A673 (cell line): ENCODE measurements around the gene HBEGF. TPM values are rescaled to one million over a fixed set of nuclear protein-coding genes. Genes with fewer than 3 reads are reported as not detected.
A peak's percentile ranks its signal among the peaks of the same experiment; 100 is the strongest.

ENCODE experiments used
- BruUV-seq: library from RNA; stranded (reverse); fragments of 400-500 nt; replicated peaks from 2 replicates; lab custom pipeline; 2021; lab: Mats Ljungman, UMichigan
- CTCF ChIA-PET: fragments of 300-600 bp; sonication (Branson Sonifier 250); formaldehyde crosslinking; loops from one replicate; lab custom pipeline; 2022; ENCODE audit warnings: antibody characterized with exemption; lab: Charles Lee
- POLR2A ChIA-PET: fragments of 300-600 bp; sonication (Branson Sonifier 250); formaldehyde crosslinking; loops from one replicate; lab custom pipeline; 2022; ENCODE audit warnings: antibody characterized with exemption; ENCODE audit not compliant: low non-redundant PET; lab: Charles Lee
- DNase-seq: peaks from one replicate; pipeline ENCODE4 v3.0.0-alpha.2; 2015; ENCODE audit warnings: low spot score
- H3K27ac ChIP-seq: fragments of 200-600 bp; sonication (generic); 2 replicates; pipeline ENCODE4 v1.5.1; 2016; ENCODE audit warnings: mixed run types, low read depth, mild to moderate bottlenecking, mixed read lengths, antibody characterized with exemption, low read length; ENCODE audit not compliant: poor library complexity, severe bottlenecking
- H3K27me3 ChIP-seq: fragments of 200-600 bp; sonication (generic); replicated peaks from 2 replicates; pipeline ENCODE4 v1.6.1; 2017; ENCODE audit warnings: mixed run types, low read depth, mild to moderate bottlenecking, mixed read lengths, antibody characterized with exemption, low read length; ENCODE audit not compliant: insufficient read depth, poor library complexity
- H3K36me3 ChIP-seq: fragments of 200-600 bp; sonication (generic); 2 replicates; pipeline ENCODE4 v1.6.1; 2016; ENCODE audit warnings: mixed run types, mild to moderate bottlenecking, mixed read lengths, antibody characterized with exemption, low read length; ENCODE audit not compliant: insufficient read depth, poor library complexity, severe bottlenecking
- H3K4me1 ChIP-seq: fragments of 200-600 bp; sonication (generic); 2 replicates; pipeline ENCODE4 v1.6.1; 2017; ENCODE audit warnings: mixed run types, mild to moderate bottlenecking, mixed read lengths, antibody characterized with exemption, low read length; ENCODE audit not compliant: insufficient read depth, poor library complexity, severe bottlenecking
- H3K4me3 ChIP-seq: fragments of 200-600 bp; sonication (generic); 2 replicates; pipeline ENCODE4 v1.5.1; 2016; ENCODE audit warnings: low read depth, mixed run types, mild to moderate bottlenecking, mixed read lengths, low read length; ENCODE audit not compliant: poor library complexity, severe bottlenecking
- H3K9me3 ChIP-seq: fragments of 200-600 bp; sonication (generic); 2 replicates; pipeline ENCODE4 v1.6.1; 2016; ENCODE audit warnings: mixed run types, low read depth, mild to moderate bottlenecking, mixed read lengths, antibody characterized with exemption, low read length; ENCODE audit not compliant: poor library complexity, severe bottlenecking
- CTCF ChIP-seq: fragments of 300-800, 200-600 bp; sonication (generic); conservative IDR thresholded peaks from 2 replicates; pipeline ENCODE4 v1.5.1; 2017; ENCODE audit warnings: low read depth, mild to moderate bottlenecking, antibody characterized with exemption, low read length, moderate library complexity, mixed read lengths
- EZH2 ChIP-seq: fragments of 200-600 bp; sonication (generic); IDR thresholded peaks from 2 replicates; pipeline ENCODE4 v1.6.1; 2017; ENCODE audit warnings: borderline replicate concordance, low read depth, mild to moderate bottlenecking, mixed read lengths, antibody characterized with exemption, low read length; ENCODE audit not compliant: poor library complexity, severe bottlenecking
- intact Hi-C: fragments of 100-400 bp; cut with micrococcal nuclease; formaldehyde crosslinking; loops from one replicate; pipeline ENCODE4 v1.10.0; 2022; ENCODE audit not compliant: unreplicated experiment
- total RNA-seq: library from RNA; stranded (reverse); gene quantifications from 2 replicates; pipeline ENCODE4 v1.2.3, GENCODE V29; 2021

The HBEGF gene
- total RNA-seq, 1 experiment from 2014 or later, result 14.7 TPM

- ChIA-PET POLR2A (no interaction called here), CTCF (interaction anchor here (0.6 to 1.5 kb wide), 12 partner anchors 10 to 348 kb away, joined by 3 to 8 read pairs (median 4); partner anchors contain the start of gene ANKHD1)
- H3K36me3 ChIP-seq, result no peaks in the 10 kb centered on the region
- H3K27ac ChIP-seq, result peak overlapping the region; percentile 42
- H3K9me3 ChIP-seq, result no peaks in the 10 kb centered on the region
- intact Hi-C loops, result loop anchor here (5.0 kb wide), 1 partner anchor 264 kb away; the partner anchor contains the start of gene TMCO6
- H3K4me1 ChIP-seq, result peaks cover 3% of the 10 kb centered on the region
- DNase-seq, result peak; percentile 90
- TF ChIP-seq CTCF (peak; percentile 80), EZH2 (no peak)
- no peaks in the 10 kb centered on the region for H3K27me3 ChIP-seq
- no TSS peak for BruUV-seq
- no peak overlapping the region for H3K4me3 ChIP-seq
Observed at GRCh38 chr5:140372971-140373487, 26.6 kb upstream of the HBEGF start.

GRCh38 chr5:140371356-140372151 is 25.2 kb upstream of the HBEGF start:
- no peak overlapping the region for H3K27ac ChIP-seq
- peaks cover 3% of the 10 kb centered on the region for H3K4me1 ChIP-seq
- ChIA-PET CTCF (interaction anchor here (1.5 kb wide), 2 partner anchors 8 to 20 kb away, joined by 4 to 6 read pairs; no protein-coding TSS in a partner anchor), POLR2A (no interaction called here)
- no peaks in the 10 kb centered on the region for H3K9me3 ChIP-seq
- H3K4me3 ChIP-seq, result no peak overlapping the region
- TF ChIP-seq CTCF (no peak), EZH2 (no peak)
- no peaks in the 10 kb centered on the region for H3K27me3 ChIP-seq
- DNase-seq, result no peak
- no peaks in the 10 kb centered on the region for H3K36me3 ChIP-seq
- intact Hi-C loops, result loop anchor here (5.0 kb wide), 1 partner anchor 266 kb away; the partner anchor contains the start of gene TMCO6
- no TSS peak for BruUV-seq

GRCh38 chr5:140367256-140368013 is 21.0 kb upstream of the HBEGF start:
- Histone ChIP-seq H3K36me3 (no peaks in the 10 kb centered on the region), H3K4me1 (no peaks in the 10 kb centered on the region), H3K4me3 (no peak overlapping the region), H3K27me3 (no peaks in the 10 kb centered on the region), H3K27ac (no peak overlapping the region), H3K9me3 (no peaks in the 10 kb centered on the region)
- no TSS peak for BruUV-seq
- no peak for DNase-seq
- intact Hi-C loops, result no loop called here
- ChIA-PET CTCF (no interaction called here), POLR2A (no interaction called here)
- TF ChIP-seq EZH2 (no peak), CTCF (0 out of 2 replicates have a peak, but pooled peaks have one; percentile 11)
